Activated CD8-positive, alpha-beta memory T cell treated with anti-CD3 and anti-CD28 coated beads for 48 hours (primary cell): ENCODE measurements around the gene AGBL1.

Source experiments
- DNase-seq, 3 experiments: peaks; one replicate each; pipeline ENCODE4 v3.0.0-alpha.2; 2020; ENCODE audit warnings: low read depth in 2 of 3, low spot score in 2 of 3

The AGBL1 gene

GRCh38 chr15:86079508-86080266, at the start of gene AGBL1:
Gene AGBL1, plus strand, starts transcription at chr15:86079871.
- DNase-seq: no peak

- DNase-seq: no peak
Observed at GRCh38 chr15:86034904-86035303, 44.8 kb upstream of the AGBL1 start.

GRCh38 chr15:86036243-86036642, 43.4 kb upstream of the AGBL1 start:
- no peak for DNase-seq

GRCh38 chr15:86038491-86038890, 41.2 kb upstream of the AGBL1 start:
- DNase-seq: no peak

- no peak for DNase-seq
Observed at GRCh38 chr15:86040356-86041033, 39.2 kb upstream of the AGBL1 start.

- DNase-seq: no peak
Observed at GRCh38 chr15:86041399-86041798, 38.3 kb upstream of the AGBL1 start.

- DNase-seq: no peak
Observed at GRCh38 chr15:86042226-86042625, 37.4 kb upstream of the AGBL1 start.

GRCh38 chr15:86044981-86045380, 34.7 kb upstream of the AGBL1 start:
- DNase-seq: no peak

GRCh38 chr15:86054338-86054737, 25.3 kb upstream of the AGBL1 start:
- no peak for DNase-seq

- no peak for DNase-seq
Observed at GRCh38 chr15:86055688-86056087, 24.0 kb upstream of the AGBL1 start.

GRCh38 chr15:86059851-86060250, 19.8 kb upstream of the AGBL1 start:
- no peak for DNase-seq

GRCh38 chr15:86060674-86061073, 19.0 kb upstream of the AGBL1 start:
- DNase-seq: no peak

- DNase-seq: no peak
Observed at GRCh38 chr15:86061581-86061980, 18.1 kb upstream of the AGBL1 start.

GRCh38 chr15:86062646-86063243, 16.9 kb upstream of the AGBL1 start:
- no peak for DNase-seq

GRCh38 chr15:86063356-86064095, 16.1 kb upstream of the AGBL1 start:
- no peak for DNase-seq

- DNase-seq: no peak
Observed at GRCh38 chr15:86064326-86064725, 15.3 kb upstream of the AGBL1 start.

GRCh38 chr15:86066174-86066834, 13.4 kb upstream of the AGBL1 start:
- DNase-seq: no peak

GRCh38 chr15:86073281-86073680, 6.4 kb upstream of the AGBL1 start:
- no peak for DNase-seq

- DNase-seq: no peak
Observed at GRCh38 chr15:86076468-86076867, 3.2 kb upstream of the AGBL1 start.

- no peak for DNase-seq
Observed at GRCh38 chr15:86077070-86077469, 2.6 kb upstream of the AGBL1 start.

GRCh38 chr15:86080302-86080701, 631 bp downstream of the AGBL1 start:
- DNase-seq: no peak
